ENCODE results near the gene FOCAD.
A peak's percentile ranks its signal among the peaks of the same experiment; 100 is the strongest.
"Not testable (repeated sequence)": the region's sequence is repeated elsewhere in the genome, so short reads cannot be mapped to it uniquely, and the experiment has no call there.

Gene FOCAD

DNA sequence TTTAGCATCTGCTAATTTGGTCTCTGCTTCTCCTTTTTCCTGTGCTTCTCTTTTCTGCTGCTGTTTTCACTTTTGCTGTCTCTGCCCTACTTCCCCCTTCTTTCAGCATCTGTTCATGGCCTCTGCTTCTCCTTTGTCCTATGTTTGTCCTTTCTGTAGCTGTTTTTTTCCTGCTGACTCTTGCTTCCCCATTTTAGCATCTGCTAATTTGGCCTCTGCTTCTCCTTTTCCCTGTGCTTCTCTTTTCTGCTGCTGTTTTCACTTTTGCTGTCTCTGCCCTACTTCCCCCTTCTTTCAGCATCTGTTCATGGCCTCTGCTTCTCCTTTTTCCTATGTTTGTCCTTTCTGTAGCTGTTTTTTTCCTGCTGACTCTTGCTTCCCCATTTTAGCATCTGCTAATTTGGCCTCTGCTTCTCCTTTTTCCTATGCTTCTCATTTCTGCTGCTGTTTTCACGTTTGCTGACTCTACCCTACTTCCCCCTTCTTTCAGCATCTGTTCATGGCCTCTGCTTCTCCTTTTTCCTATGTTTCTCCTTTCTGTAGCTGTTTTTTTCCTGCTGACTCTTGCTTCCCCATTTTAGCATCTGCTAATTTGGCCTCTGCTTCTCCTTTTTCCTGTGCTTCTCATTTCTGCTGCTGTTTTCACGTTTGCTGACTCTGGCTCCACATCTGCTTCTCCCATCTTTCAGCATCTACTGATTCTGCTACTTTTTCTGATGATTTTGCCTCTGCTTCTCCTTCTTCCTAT lies 290.3 kb downstream of the FOCAD start:
- not testable (repeated sequence) for DNase-seq (ENCODE audit: low spot score)

GRCh38 chr9:20978249-20978648 lies 294.2 kb downstream of the FOCAD start:
- DNase-seq (ENCODE audit: low spot score), result no peak

GRCh38 chr9:20980832-20981455 lies 296.9 kb downstream of the FOCAD start:
- no peak for DNase-seq (ENCODE audit: low spot score)

GRCh38 chr9:20981486-20981885 lies 297.4 kb downstream of the FOCAD start:
- peak; percentile 14 for DNase-seq (ENCODE audit: low spot score)

DNA sequence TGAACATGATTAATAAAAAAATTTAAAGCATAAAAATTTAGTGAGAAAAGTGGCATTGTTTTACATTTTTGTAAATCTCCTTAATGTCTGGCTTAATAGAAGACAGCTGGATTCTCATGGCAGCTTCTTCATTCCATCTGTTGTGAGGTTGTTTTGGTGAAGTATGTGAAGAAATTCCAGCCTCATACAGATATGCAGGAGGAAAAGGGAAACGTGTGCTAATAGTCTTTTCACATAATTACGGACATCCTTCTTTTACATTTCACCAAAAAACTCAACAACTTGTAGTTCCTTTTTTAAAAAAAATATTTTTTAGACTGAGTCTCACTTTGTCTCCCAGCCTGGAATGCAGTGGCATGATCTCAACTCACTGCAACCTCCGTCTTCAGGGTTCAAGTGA lies 300.4 kb downstream of the FOCAD start:
- no peak for DNase-seq (ENCODE audit: low spot score)

- DNase-seq (ENCODE audit: low spot score), result no peak
These were observed 302.0 kb downstream of the FOCAD start for GRCh38 chr9:20985851-20986600.

DNA sequence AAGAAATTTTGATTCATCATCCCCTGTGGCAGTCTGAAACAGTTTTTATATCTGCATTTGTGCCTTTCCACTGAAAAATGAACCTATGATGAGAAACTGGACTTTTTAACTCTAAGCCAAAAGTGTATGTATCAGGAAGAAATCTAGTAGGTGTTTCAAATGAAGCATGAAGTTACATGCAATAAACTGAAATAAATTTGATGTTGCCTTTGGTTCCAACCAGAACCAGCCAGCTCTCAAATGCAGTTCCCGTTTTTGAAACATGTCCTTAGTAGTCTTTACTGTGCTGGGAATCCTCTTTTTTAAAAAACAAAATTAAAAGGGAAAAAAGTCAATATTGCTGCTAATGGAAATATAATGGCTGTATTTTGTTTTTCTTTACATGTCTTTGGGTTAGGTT lies 303.5 kb downstream of the FOCAD start:
- no peak for DNase-seq (ENCODE audit: low spot score)

GRCh38 chr9:20988061-20988460 lies 304.0 kb downstream of the FOCAD start:
- DNase-seq (ENCODE audit: low spot score), result no peak

GRCh38 chr9:20988671-20989315 lies 304.7 kb downstream of the FOCAD start:
- no peak for DNase-seq (ENCODE audit: low spot score)

GRCh38 chr9:20989923-20990341 lies 305.9 kb downstream of the FOCAD start:
- no peak for DNase-seq (ENCODE audit: low spot score)

DNA sequence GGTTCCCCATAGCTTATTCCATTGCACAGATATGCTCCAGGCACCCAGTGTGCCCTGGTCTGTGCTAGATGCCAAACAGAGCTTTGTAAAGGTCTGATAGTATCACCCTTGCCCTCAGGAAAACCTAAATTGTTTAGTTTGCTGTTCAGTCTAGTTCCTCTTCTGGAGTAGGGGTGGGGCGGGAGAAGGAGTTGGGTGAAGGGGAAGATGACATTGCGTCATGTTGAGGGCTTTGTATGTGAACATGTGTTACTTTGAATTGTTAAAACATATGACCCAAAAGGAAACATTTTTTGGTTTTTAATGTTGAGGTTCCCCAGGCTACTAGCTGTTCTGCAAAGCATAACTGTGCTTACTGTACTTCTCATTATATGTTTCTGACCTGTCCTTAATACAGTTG lies 306.8 kb downstream of the FOCAD start:
- no peak for DNase-seq (ENCODE audit: low spot score)

DNA sequence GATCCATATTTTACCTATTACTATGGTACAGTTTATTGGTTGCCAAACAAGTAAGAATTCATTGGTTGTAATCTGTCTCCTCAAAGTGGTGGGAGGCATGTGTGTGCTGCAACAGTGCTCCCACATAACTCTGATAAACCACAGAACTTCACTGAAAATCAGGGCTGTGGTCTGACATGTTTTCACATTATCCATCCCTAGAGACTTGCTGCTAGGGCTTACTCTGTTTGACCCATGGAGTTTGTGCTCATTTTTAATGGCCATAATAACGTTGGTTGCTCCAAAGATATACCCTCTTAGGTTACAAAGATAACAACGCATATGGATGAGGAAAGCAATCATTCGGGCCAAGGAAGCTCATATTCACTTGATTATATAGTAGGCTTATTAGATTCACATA lies 310.4 kb downstream of the FOCAD start:
- DNase-seq (ENCODE audit: low spot score), result no peak

DNA sequence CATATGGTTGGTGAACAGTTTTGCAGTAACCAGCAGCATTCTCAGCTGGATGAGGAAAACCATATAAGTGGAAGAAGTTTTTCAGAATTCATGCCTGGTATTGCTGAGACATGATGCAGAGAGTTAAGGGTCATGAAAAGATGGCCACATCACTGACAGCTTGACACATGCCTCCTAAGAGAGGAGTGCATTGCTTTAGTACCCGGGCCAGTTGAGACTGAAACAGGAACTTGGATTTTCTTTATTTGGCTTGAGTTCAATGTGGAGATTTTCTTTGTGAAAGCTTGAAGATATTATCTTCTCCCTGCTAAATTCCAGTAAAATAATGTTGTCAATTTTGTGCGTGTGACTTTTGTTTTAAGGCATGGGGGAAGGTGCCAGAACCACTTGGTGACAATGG lies 311.6 kb downstream of the FOCAD start:
- no peak for DNase-seq (ENCODE audit: low spot score)

- no peak for DNase-seq (ENCODE audit: low spot score)
These were observed 312.8 kb downstream of the FOCAD start for GRCh38 chr9:20996809-20997208.

GRCh38 chr9:20997503-20998076 lies 313.5 kb downstream of the FOCAD start:
- DNase-seq (ENCODE audit: low spot score), result no peak

DNA sequence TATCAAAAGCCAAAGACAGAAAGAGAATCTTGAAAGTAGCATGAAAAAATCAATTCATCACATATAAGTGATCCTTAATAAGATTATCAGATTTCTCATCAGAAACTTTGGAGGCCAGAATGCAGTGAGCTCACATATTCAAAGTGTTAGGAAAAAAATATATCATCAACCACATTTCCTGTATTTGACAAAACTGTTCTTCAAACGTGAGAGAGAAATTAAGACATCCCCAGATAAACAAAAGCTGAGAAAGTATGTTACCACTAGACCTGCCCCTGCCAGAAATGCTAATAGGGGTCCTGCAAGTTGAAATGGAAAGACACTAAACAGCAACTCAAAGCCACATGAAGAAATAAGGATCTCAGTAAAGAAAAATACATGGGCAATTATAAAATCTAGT lies 317.5 kb downstream of the FOCAD start:
- no peak for DNase-seq (ENCODE audit: low spot score)

DNA sequence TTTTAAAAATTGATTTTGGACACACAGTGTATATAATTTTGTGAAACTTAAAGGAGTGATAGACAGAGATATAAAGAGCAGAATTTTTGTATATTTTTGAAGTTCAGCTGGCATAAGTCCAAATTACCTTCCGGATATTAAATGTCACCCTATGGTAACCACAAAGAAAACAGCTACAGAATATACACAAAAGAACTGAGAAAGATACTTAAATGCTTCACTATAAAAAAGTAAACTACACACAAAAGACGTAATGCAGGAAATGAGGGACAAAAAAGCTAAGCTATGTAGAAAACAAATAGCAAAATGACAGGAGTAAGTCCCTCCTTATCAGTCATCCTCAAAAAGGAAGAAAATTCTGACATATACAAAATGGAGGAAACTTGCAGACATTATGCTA lies 318.0 kb downstream of the FOCAD start:
- DNase-seq (ENCODE audit: low spot score), result no peak

- DNase-seq (ENCODE audit: low spot score), result no peak
These were observed 331.2 kb downstream of the FOCAD start for GRCh38 chr9:21015129-21015815.

- DNase-seq (ENCODE audit: low spot score), result no peak
These were observed 331.9 kb downstream of the FOCAD start for GRCh38 chr9:21015995-21016394.

- DNase-seq (ENCODE audit: low spot score), result no peak
These were observed 332.8 kb downstream of the FOCAD start for GRCh38 chr9:21016701-21017491.

- DNase-seq (ENCODE audit: low spot score), result no peak
These were observed 334.1 kb downstream of the FOCAD start for GRCh38 chr9:21018177-21018576.
